NCI-H69 (cell line): ENCODE results near the gene ASIC2.

Source experiments
- DNase-seq: peaks from one replicate; lab custom pipeline; 2025; lab: John Stamatoyannopoulos, UW

Gene ASIC2

GRCh38 chr17:33287096-33287725, 5.9 kb downstream of the ASIC2 start:
- DNase-seq = no peak

GRCh38 chr17:33285413-33285812, 7.7 kb downstream of the ASIC2 start:
- DNase-seq = no peak

- DNase-seq = peak; percentile 38
These were observed 9.1 kb downstream of the ASIC2 start for GRCh38 chr17:33284022-33284421.

- DNase-seq = no peak
These were observed 12.7 kb downstream of the ASIC2 start for GRCh38 chr17:33280162-33280943.

- no peak for DNase-seq
These were observed 15.5 kb downstream of the ASIC2 start for GRCh38 chr17:33277436-33278100.

GRCh38 chr17:33273743-33274410, 19.2 kb downstream of the ASIC2 start:
- no peak for DNase-seq

GRCh38 chr17:33273271-33273670, 19.8 kb downstream of the ASIC2 start:
- DNase-seq = no peak

GRCh38 chr17:33272438-33272837, 20.7 kb downstream of the ASIC2 start:
- DNase-seq = no peak

GRCh38 chr17:33269337-33270060, 23.6 kb downstream of the ASIC2 start:
- DNase-seq = no peak

- no peak for DNase-seq
These were observed 25.1 kb downstream of the ASIC2 start for GRCh38 chr17:33267851-33268548.

GRCh38 chr17:33267271-33267790, 25.8 kb downstream of the ASIC2 start:
- DNase-seq = no peak

- DNase-seq = no peak
These were observed 26.5 kb downstream of the ASIC2 start for GRCh38 chr17:33266611-33267010.

- DNase-seq = no peak
These were observed 27.0 kb downstream of the ASIC2 start for GRCh38 chr17:33266116-33266515.

GRCh38 chr17:33263396-33263795, 29.7 kb downstream of the ASIC2 start:
- DNase-seq = no peak

- no peak for DNase-seq
These were observed 30.6 kb downstream of the ASIC2 start for GRCh38 chr17:33262266-33263123.

GRCh38 chr17:33261820-33262219, 31.3 kb downstream of the ASIC2 start:
- DNase-seq = no peak

GRCh38 chr17:33260638-33261037, 32.5 kb downstream of the ASIC2 start:
- DNase-seq = no peak

GRCh38 chr17:33258296-33258695, 34.8 kb downstream of the ASIC2 start:
- DNase-seq = no peak

GRCh38 chr17:33245183-33245582, 47.9 kb downstream of the ASIC2 start:
- DNase-seq = no peak

- DNase-seq = no peak
These were observed 49.4 kb downstream of the ASIC2 start for GRCh38 chr17:33243732-33244131.
